Fibroblast of skin of left biceps (primary cell): ENCODE results near the gene DOK7.
"Not testable (repeated sequence)": the region's sequence is repeated elsewhere in the genome, so short reads cannot be mapped to it uniquely, and the experiment has no call there.

Experiments used
- DNase-seq, 2 experiments: peaks; one replicate each; pipeline ENCODE4 v3.0.0-alpha.2; 2013; ENCODE audit warnings: low read depth in 2 of 2

DOK7 gene

GRCh38 chr4:3502941-3503936 is 40.1 kb downstream of the DOK7 start:
- DNase-seq: no peak

GRCh38 chr4:3505231-3505630 is 42.1 kb downstream of the DOK7 start:
- DNase-seq: no peak

GRCh38 chr4:3508542-3508941 is 45.4 kb downstream of the DOK7 start:
- no peak for DNase-seq

GRCh38 chr4:3510481-3510880 is 47.4 kb downstream of the DOK7 start:
- DNase-seq: no peak

- no peak for DNase-seq
These were observed 48.1 kb downstream of the DOK7 start for GRCh38 chr4:3511187-3511586.

GRCh38 chr4:3511601-3512000 is 48.5 kb downstream of the DOK7 start:
- not testable (repeated sequence) for DNase-seq

GRCh38 chr4:3512279-3512678 is 49.2 kb downstream of the DOK7 start:
- no peak for DNase-seq

GRCh38 chr4:3512719-3513118 is 49.6 kb downstream of the DOK7 start:
- DNase-seq: no peak

- no peak for DNase-seq
These were observed 50.7 kb downstream of the DOK7 start for GRCh38 chr4:3513807-3514206.

GRCh38 chr4:3514221-3514780 is 51.2 kb downstream of the DOK7 start:
- DNase-seq: no peak

- DNase-seq: no peak
These were observed 51.8 kb downstream of the DOK7 start for GRCh38 chr4:3514806-3515501.

GRCh38 chr4:3515646-3516045 is 52.5 kb downstream of the DOK7 start:
- no peak for DNase-seq

GRCh38 chr4:3516061-3516835 is 53.1 kb downstream of the DOK7 start:
- no peak for DNase-seq

- DNase-seq: no peak
These were observed 54.0 kb downstream of the DOK7 start for GRCh38 chr4:3516836-3517730.

- no peak for DNase-seq
These were observed 54.8 kb downstream of the DOK7 start for GRCh38 chr4:3517731-3518510.

- no peak for DNase-seq
These were observed 55.4 kb downstream of the DOK7 start for GRCh38 chr4:3518511-3518880.

GRCh38 chr4:3518941-3519340 is 55.8 kb downstream of the DOK7 start:
- no peak for DNase-seq

GRCh38 chr4:3519468-3520264 is 56.6 kb downstream of the DOK7 start:
- DNase-seq: no peak

- DNase-seq: no peak
These were observed 57.2 kb downstream of the DOK7 start for GRCh38 chr4:3520276-3520675.
